K562 (cell line): Measurements from ENCODE around the gene TRIOBP. TPM values are rescaled to one million over a fixed set of nuclear protein-coding genes. Genes with fewer than 3 reads are reported as not detected.

Experiments
- CHCHD3 ChIP-seq: fragments of 250-450 bp; sonication (Bioruptor Pico); IDR thresholded peaks from 2 replicates; pipeline ENCODE4 v2.1.2; 2022; ENCODE audit warnings: mild to moderate bottlenecking
- DNMT1 ChIP-seq: fragments of 450-650 bp; IDR thresholded peaks from 2 replicates; pipeline ENCODE4 v1.6.1; 2016; ENCODE audit warnings: antibody characterized with exemption, mild to moderate bottlenecking
- ESRRB ChIP-seq: fragments of 250-450 bp; sonication (Bioruptor Pico); IDR thresholded peaks from 2 replicates; pipeline ENCODE4 v1.5.0; 2020; ENCODE audit warnings: mild to moderate bottlenecking, moderate library complexity, borderline replicate concordance
- FOS ChIP-seq: IDR thresholded peaks from 3 replicates; pipeline ENCODE4 v1.6.1; 2011; ENCODE audit not compliant: insufficient read length; ENCODE audit errors: extremely low read depth
- HDGF ChIP-seq: fragments of 450-650 bp; IDR thresholded peaks from 2 replicates; pipeline ENCODE4 v1.6.1; 2016
- MYC ChIP-seq, 2 experiments: fragments of 250-450 bp in 1 of 2; sonication (Bioruptor Pico) in 1 of 2; IDR thresholded peaks; 2 replicates each; pipeline versions ENCODE4 v1.5.1 to v1.6.1; 2012 to 2021; ENCODE audit warnings: low read depth in 2 of 2, borderline replicate concordance in 1 of 2, improper control_type of control experiment in 1 of 2, low read length in 1 of 2, mild to moderate bottlenecking in 1 of 2, moderate library complexity in 1 of 2
- NCOA4 ChIP-seq: fragments of 450-650 bp; IDR thresholded peaks from 2 replicates; pipeline ENCODE4 v1.6.1; 2018; ENCODE audit warnings: mild to moderate bottlenecking; ENCODE audit not compliant: partially characterized antibody
- SAP30 ChIP-seq: fragments of 200-600 bp; sonication (generic); IDR thresholded peaks from 2 replicates; pipeline ENCODE4 v1.6.1; 2012; ENCODE audit warnings: borderline replicate concordance, low read depth, mild to moderate bottlenecking, moderate library complexity, low read length, control low read depth, inconsistent platforms; ENCODE audit not compliant: insufficient read depth, poor library complexity, severe bottlenecking
- SIN3A ChIP-seq, 2 experiments: fragments of 150-350 bp in 1 of 2; IDR thresholded peaks; 2 replicates each; pipeline ENCODE4 v1.6.1; 2011 to 2016; ENCODE audit warnings: borderline replicate concordance in 2 of 2, low read depth in 2 of 2, low read length in 2 of 2, mild to moderate bottlenecking in 2 of 2, moderate library complexity in 2 of 2; ENCODE audit not compliant: control insufficient read depth in 1 of 2
- THRAP3 ChIP-seq: fragments of 450-650 bp; IDR thresholded peaks from 2 replicates; pipeline ENCODE4 v1.6.1; 2016; ENCODE audit warnings: mild to moderate bottlenecking, inconsistent platforms, borderline replicate concordance
- XRCC5 ChIP-seq: fragments of 200-400 bp; formaldehyde crosslinking; IDR thresholded peaks from 2 replicates; pipeline ENCODE4 v1.6.1; 2017; ENCODE audit warnings: low read depth, mild to moderate bottlenecking, low read length
- ZNF165 ChIP-seq: fragments of 250-450 bp; sonication (Bioruptor Pico); IDR thresholded peaks from 2 replicates; pipeline ENCODE4 v1.4.0; 2020; ENCODE audit warnings: borderline replicate concordance
- ZNF175 ChIP-seq: fragments of 200-800 bp; sonication (Bioruptor generic); IDR thresholded peaks from 2 replicates; pipeline ENCODE4 v1.6.1; 2016; ENCODE audit warnings: low read depth, mild to moderate bottlenecking, missing genetic modification characterization, missing compliant biosample characterization
- ZNF24 ChIP-seq: fragments of 450-650 bp; IDR thresholded peaks from 2 replicates; pipeline ENCODE4 v1.6.1; 2016
- ZNF263 ChIP-seq: sonication (generic); formaldehyde crosslinking; IDR thresholded peaks from 2 replicates; pipeline ENCODE4 v1.8.0; 2022; ENCODE audit warnings: mild to moderate bottlenecking, missing genetic modification reagents, borderline replicate concordance
- polyA plus RNA-seq, 8 experiments: library from polyadenylated mRNA; depleted of rRNA in 4 of 8; stranded (reverse) in 5 of 8; unstranded in 3 of 8; fragments of >200 nt; fragmentation: Nextera tagmentation in 2 of 8; fragmentation: Illumina TruSeq in 1 of 8; extraction: Ambion mirVana in 2 of 8; extraction: Trizol in 1 of 8; gene quantifications; 2 replicates each; pipeline versions ENCODE4 v1.2.1 to v1.2.3, GENCODE V29; 2011 to 2014; ENCODE audit warnings: inconsistent platforms in 1 of 8, missing spikeins in 1 of 8
- total RNA-seq, 7 experiments: library from RNA; depleted of rRNA in 6 of 7; stranded (reverse); fragments of >200 nt in 6 of 7; fragmentation: Illumina TruSeq in 2 of 7; extraction: Trizol in 2 of 7; gene quantifications; 2 replicates each; pipeline versions ENCODE4 v1.2.1 to v1.2.3, GENCODE V29; 2011 to 2021; ENCODE audit warnings: low replicate concordance in 1 of 7
- TF ChIP-seq, protein P1 (sequence below): sonication (generic); formaldehyde crosslinking; IDR thresholded peaks from 2 replicates; pipeline ENCODE4 v1.4.0; 2020; ENCODE audit warnings: mild to moderate bottlenecking, missing genetic modification reagents
- TF ChIP-seq, protein P2 (sequence below), 2 experiments: fragments of 450-650 bp in 1 of 2; IDR thresholded peaks; 2 replicates each; pipeline ENCODE4 v1.6.1; 2011 to 2017; ENCODE audit warnings: low read depth in 2 of 2, antibody characterized with exemption in 1 of 2, borderline replicate concordance in 1 of 2, low read length in 1 of 2, mild to moderate bottlenecking in 1 of 2, mixed read lengths in 1 of 2; ENCODE audit not compliant: control insufficient read depth in 1 of 2
- TF ChIP-seq, protein P3 (sequence below): fragments of 250-450 bp; sonication (Bioruptor Pico); IDR thresholded peaks from 2 replicates; pipeline ENCODE4 v1.8.0; 2021; ENCODE audit warnings: moderate library complexity, mild to moderate bottlenecking, inconsistent platforms
- TF ChIP-seq, protein P4 (sequence below), 3 experiments: fragments of 200-800 bp in 1 of 3; sonication (Bioruptor generic) in 1 of 3; sonication (generic) in 1 of 3; formaldehyde crosslinking in 1 of 3; IDR thresholded peaks; 2 replicates each; pipeline versions ENCODE4 v1.6.1 to v1.8.0; 2016 to 2022; ENCODE audit warnings: mild to moderate bottlenecking in 2 of 3, missing compliant biosample characterization in 2 of 3, missing genetic modification characterization in 2 of 3, missing genetic modification reagents in 1 of 3

The TRIOBP gene
- total and polyA plus RNA-seq, 9 of the 15 experiments (the other 6 are each of a cell fraction or from before 2014, with no cell fraction given): 0.24 to 13.8 (median 5.5) TPM

DNA sequence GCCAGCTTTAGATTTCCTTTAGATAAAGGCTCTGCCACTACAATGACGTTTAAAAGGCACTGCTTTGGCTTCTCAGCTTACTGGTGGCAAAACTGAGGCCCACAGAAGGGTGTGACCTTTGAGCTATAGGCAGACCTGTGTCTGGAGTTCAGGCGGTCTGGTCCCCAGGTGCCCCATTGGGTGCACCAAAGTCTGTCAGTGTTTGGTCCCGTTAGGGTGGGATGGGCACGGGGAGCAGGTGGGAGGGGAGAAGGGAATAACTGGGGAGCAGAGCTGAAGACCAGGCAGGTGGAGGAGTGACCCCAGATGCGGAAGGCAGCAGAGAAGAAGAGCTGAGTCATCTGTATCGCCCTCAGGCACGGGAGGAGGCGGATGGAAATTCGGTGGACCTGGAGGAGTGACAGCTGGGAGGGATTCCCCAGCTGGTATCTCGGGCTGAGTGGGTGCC is 65.6 kb downstream of the TRIOBP start (continued):
- TF ChIP-seq, protein P1, sequence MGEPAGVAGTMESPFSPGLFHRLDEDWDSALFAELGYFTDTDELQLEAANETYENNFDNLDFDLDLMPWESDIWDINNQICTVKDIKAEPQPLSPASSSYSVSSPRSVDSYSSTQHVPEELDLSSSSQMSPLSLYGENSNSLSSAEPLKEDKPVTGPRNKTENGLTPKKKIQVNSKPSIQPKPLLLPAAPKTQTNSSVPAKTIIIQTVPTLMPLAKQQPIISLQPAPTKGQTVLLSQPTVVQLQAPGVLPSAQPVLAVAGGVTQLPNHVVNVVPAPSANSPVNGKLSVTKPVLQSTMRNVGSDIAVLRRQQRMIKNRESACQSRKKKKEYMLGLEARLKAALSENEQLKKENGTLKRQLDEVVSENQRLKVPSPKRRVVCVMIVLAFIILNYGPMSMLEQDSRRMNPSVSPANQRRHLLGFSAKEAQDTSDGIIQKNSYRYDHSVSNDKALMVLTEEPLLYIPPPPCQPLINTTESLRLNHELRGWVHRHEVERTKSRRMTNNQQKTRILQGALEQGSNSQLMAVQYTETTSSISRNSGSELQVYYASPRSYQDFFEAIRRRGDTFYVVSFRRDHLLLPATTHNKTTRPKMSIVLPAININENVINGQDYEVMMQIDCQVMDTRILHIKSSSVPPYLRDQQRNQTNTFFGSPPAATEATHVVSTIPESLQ (CRISPR knock-in tag): no peak
- TF ChIP-seq ZNF24 (no peak), MYC (IDR thresholded peaks at IDR 0.05; ENCODE audit: low read depth, low read length) (no peak), MYC (CRISPR knock-in tag; IDR thresholded peaks at IDR 0.05; ENCODE audit: borderline replicate concordance, low read depth) (no peak), HDGF (no peak), THRAP3 (no peak), ZNF175 (CRISPR knock-in tag) (no peak), SIN3A (IDR thresholded peaks at IDR 0.05; ENCODE audit: borderline replicate concordance in 2 of 2, control insufficient read depth in 1 of 2, low read depth in 2 of 2, low read length in 2 of 2) (0 out of 4 replicates have a peak, but pooled peaks of 1 of the 2 experiments have one; percentile 47), XRCC5 (no peak), DNMT1 (no peak), ZNF263 (CRISPR knock-in tag) (no peak), ZNF165 (no peak), CHCHD3 (CRISPR knock-in tag) (no peak), SAP30 (no peak), FOS (no peak), NCOA4 (no peak), ESRRB (no peak)
- TF ChIP-seq, protein P2, sequence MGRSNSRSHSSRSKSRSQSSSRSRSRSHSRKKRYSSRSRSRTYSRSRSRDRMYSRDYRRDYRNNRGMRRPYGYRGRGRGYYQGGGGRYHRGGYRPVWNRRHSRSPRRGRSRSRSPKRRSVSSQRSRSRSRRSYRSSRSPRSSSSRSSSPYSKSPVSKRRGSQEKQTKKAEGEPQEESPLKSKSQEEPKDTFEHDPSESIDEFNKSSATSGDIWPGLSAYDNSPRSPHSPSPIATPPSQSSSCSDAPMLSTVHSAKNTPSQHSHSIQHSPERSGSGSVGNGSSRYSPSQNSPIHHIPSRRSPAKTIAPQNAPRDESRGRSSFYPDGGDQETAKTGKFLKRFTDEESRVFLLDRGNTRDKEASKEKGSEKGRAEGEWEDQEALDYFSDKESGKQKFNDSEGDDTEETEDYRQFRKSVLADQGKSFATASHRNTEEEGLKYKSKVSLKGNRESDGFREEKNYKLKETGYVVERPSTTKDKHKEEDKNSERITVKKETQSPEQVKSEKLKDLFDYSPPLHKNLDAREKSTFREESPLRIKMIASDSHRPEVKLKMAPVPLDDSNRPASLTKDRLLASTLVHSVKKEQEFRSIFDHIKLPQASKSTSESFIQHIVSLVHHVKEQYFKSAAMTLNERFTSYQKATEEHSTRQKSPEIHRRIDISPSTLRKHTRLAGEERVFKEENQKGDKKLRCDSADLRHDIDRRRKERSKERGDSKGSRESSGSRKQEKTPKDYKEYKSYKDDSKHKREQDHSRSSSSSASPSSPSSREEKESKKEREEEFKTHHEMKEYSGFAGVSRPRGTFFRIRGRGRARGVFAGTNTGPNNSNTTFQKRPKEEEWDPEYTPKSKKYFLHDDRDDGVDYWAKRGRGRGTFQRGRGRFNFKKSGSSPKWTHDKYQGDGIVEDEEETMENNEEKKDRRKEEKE (IDR thresholded peaks at IDR 0.05; ENCODE audit: borderline replicate concordance in 1 of 2, control insufficient read depth in 1 of 2, low read depth in 2 of 2, low read length in 1 of 2): no peak
- TF ChIP-seq, protein P3, sequence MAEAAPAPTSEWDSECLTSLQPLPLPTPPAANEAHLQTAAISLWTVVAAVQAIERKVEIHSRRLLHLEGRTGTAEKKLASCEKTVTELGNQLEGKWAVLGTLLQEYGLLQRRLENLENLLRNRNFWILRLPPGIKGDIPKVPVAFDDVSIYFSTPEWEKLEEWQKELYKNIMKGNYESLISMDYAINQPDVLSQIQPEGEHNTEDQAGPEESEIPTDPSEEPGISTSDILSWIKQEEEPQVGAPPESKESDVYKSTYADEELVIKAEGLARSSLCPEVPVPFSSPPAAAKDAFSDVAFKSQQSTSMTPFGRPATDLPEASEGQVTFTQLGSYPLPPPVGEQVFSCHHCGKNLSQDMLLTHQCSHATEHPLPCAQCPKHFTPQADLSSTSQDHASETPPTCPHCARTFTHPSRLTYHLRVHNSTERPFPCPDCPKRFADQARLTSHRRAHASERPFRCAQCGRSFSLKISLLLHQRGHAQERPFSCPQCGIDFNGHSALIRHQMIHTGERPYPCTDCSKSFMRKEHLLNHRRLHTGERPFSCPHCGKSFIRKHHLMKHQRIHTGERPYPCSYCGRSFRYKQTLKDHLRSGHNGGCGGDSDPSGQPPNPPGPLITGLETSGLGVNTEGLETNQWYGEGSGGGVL: no peak
- TF ChIP-seq, protein P4, sequence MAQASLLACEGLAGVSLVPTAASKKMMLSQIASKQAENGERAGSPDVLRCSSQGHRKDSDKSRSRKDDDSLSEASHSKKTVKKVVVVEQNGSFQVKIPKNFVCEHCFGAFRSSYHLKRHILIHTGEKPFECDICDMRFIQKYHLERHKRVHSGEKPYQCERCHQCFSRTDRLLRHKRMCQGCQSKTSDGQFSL (CRISPR knock-in tag; IDR thresholded peaks at IDR 0.05): no peak
- TF ChIP-seq, protein P4 (tag; IDR thresholded peaks at IDR 0.05): no peak
